Thyroid gland (tissue), 4 donors: ENCODE data around the gene KRT73.

Experiments used
- CTCF ChIP-seq, 6 experiments: fragments of 200-600 bp in 3 of 6; fragments of 450-650 bp in 3 of 6; sonication (generic) in 3 of 6; IDR thresholded peaks; one replicate each; pipeline ENCODE4 v1.5.1; 2016 to 2019; ENCODE audit warnings: antibody characterized with exemption in 6 of 6, mild to moderate bottlenecking in 2 of 6, inconsistent platforms in 1 of 6, moderate library complexity in 1 of 6
- POLR2A ChIP-seq, 2 donors: fragments of 450-650 bp; IDR thresholded peaks; one replicate each; pipeline ENCODE4 v1.6.1; 2017; ENCODE audit warnings: antibody characterized with exemption in 2 of 2, mild to moderate bottlenecking in 2 of 2, moderate library complexity in 1 of 2

GRCh38 chr12:52658196-52658595 is 39.8 kb upstream of the KRT73 start:
- no peak for TF ChIP-seq POLR2A (IDR thresholded peaks at IDR 0.05)
- no peak for TF ChIP-seq CTCF (IDR thresholded peaks at IDR 0.05)
